Vagina (tissue), 2 donors: ENCODE data around the gene NTM.

Experiments
- POLR2A ChIP-seq, 2 donors: fragments of 450-650 bp; IDR thresholded peaks; one replicate each; pipeline ENCODE4 v1.6.1; 2017; ENCODE audit warnings: antibody characterized with exemption in 2 of 2, mild to moderate bottlenecking in 2 of 2, moderate library complexity in 2 of 2
- POLR2AphosphoS5 ChIP-seq, 2 donors: sonication (generic); formaldehyde crosslinking; IDR thresholded peaks; one replicate each; pipeline ENCODE4 v1.9.0; 2017; ENCODE audit warnings: antibody characterized with exemption in 2 of 2, mild to moderate bottlenecking in 2 of 2, low read depth in 1 of 2; ENCODE audit not compliant: insufficient read depth in 1 of 2
- TF ChIP-seq, protein P1 (sequence below), 3 experiments: fragments of 450-650 bp in 2 of 3; fragments of 200-600 bp in 1 of 3; sonication (generic) in 1 of 3; IDR thresholded peaks; one replicate each; pipeline ENCODE4 v1.5.1; 2017 to 2019; ENCODE audit warnings: antibody characterized with exemption in 3 of 3, mild to moderate bottlenecking in 2 of 3, moderate library complexity in 2 of 3

DNA sequence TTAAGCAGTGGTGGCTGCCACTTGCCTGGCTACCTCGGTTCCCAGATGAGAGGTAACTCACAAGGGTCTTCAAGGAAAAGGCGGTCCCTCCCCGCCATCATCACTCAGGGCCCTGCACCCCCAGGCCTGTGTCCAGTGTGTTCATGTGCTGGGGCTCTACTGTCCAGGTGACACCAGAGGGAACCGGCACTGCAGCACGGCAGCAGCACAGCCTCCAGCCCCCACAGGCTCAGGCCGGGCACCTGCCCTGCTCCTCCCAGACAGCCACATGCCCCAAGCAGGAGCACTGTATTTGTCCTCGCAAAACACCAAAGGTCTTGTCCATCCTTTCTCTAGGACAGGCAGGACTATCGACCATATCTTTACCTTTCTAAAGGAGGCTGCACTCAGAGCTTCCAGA lies 982.1 kb downstream of the NTM start:
- TF ChIP-seq, protein P1, sequence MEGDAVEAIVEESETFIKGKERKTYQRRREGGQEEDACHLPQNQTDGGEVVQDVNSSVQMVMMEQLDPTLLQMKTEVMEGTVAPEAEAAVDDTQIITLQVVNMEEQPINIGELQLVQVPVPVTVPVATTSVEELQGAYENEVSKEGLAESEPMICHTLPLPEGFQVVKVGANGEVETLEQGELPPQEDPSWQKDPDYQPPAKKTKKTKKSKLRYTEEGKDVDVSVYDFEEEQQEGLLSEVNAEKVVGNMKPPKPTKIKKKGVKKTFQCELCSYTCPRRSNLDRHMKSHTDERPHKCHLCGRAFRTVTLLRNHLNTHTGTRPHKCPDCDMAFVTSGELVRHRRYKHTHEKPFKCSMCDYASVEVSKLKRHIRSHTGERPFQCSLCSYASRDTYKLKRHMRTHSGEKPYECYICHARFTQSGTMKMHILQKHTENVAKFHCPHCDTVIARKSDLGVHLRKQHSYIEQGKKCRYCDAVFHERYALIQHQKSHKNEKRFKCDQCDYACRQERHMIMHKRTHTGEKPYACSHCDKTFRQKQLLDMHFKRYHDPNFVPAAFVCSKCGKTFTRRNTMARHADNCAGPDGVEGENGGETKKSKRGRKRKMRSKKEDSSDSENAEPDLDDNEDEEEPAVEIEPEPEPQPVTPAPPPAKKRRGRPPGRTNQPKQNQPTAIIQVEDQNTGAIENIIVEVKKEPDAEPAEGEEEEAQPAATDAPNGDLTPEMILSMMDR (IDR thresholded peaks at IDR 0.05), result no peak
- TF ChIP-seq POLR2AphosphoS5 (IDR thresholded peaks at IDR 0.05; ENCODE audit: insufficient read depth in 1 of 2, low read depth in 1 of 2) (no peak), POLR2A (IDR thresholded peaks at IDR 0.05) (no peak)
